Vagina (tissue), 2 donors: ENCODE measurements around the gene SMIM23. TPM values are rescaled to one million over a fixed set of nuclear protein-coding genes. Genes with fewer than 3 reads are reported as not detected.

ENCODE experiments used
- DNase-seq, 2 donors: peaks; one replicate each; pipeline ENCODE4 v3.0.0-alpha.2; 2017; ENCODE audit errors: extremely low spot score in 2 of 2
- H3K27ac ChIP-seq: fragments of 200-600 bp; sonication (generic); one replicate; pipeline ENCODE4 v1.5.1; 2019
- H3K27me3 ChIP-seq: fragments of 200-600 bp; sonication (generic); one replicate; pipeline ENCODE4 v1.5.1; 2019
- H3K36me3 ChIP-seq, 2 donors: fragments of 200-600 bp; sonication (generic); one replicate each; pipeline ENCODE4 v1.5.1; 2017 to 2019
- H3K4me1 ChIP-seq: fragments of 200-600 bp; sonication (generic); one replicate; pipeline ENCODE4 v1.5.1; 2019
- H3K4me3 ChIP-seq, 2 donors: fragments of 200-600 bp; sonication (generic); 1 replicate in 1 of 2; 2 replicates in 1 of 2; pipeline ENCODE4 v1.5.1; 2016 to 2019
- H3K9me3 ChIP-seq: fragments of 200-600 bp; sonication (generic); one replicate; pipeline ENCODE4 v1.5.1; 2019
- CTCF ChIP-seq, 3 experiments: fragments of 450-650 bp in 2 of 3; fragments of 200-600 bp in 1 of 3; sonication (generic) in 1 of 3; IDR thresholded peaks; one replicate each; pipeline ENCODE4 v1.5.1; 2017 to 2019; ENCODE audit warnings: antibody characterized with exemption in 3 of 3, mild to moderate bottlenecking in 2 of 3, moderate library complexity in 2 of 3
- POLR2A ChIP-seq, 2 donors: fragments of 450-650 bp; IDR thresholded peaks; one replicate each; pipeline ENCODE4 v1.6.1; 2017; ENCODE audit warnings: antibody characterized with exemption in 2 of 2, mild to moderate bottlenecking in 2 of 2, moderate library complexity in 2 of 2
- POLR2AphosphoS5 ChIP-seq, 2 donors: sonication (generic); formaldehyde crosslinking; IDR thresholded peaks; one replicate each; pipeline ENCODE4 v1.9.0; 2017; ENCODE audit warnings: antibody characterized with exemption in 2 of 2, mild to moderate bottlenecking in 2 of 2, low read depth in 1 of 2; ENCODE audit not compliant: insufficient read depth in 1 of 2
- intact Hi-C: fragments of 100-400 bp; cut with DNase I; formaldehyde crosslinking; loops from one replicate; pipeline ENCODE4 v1.15.1; 2023
- total RNA-seq: library from RNA; depleted of rRNA; stranded (reverse); fragments of >200 nt; gene quantifications from one replicate; pipeline ENCODE4 v1.2.3, GENCODE V29; 2016

The SMIM23 gene
- total RNA-seq, 1 donor from 2014 or later = not detected

- H3K9me3 ChIP-seq = no peaks in the 10 kb centered on the region
- TF ChIP-seq CTCF (IDR thresholded peaks at IDR 0.05) (no peak), POLR2A (IDR thresholded peaks at IDR 0.05) (no peak), POLR2AphosphoS5 (IDR thresholded peaks at IDR 0.05; ENCODE audit: insufficient read depth in 1 of 2, low read depth in 1 of 2) (no peak)
- H3K36me3 ChIP-seq = no peaks in the 10 kb centered on the region
- no peaks in the 10 kb centered on the region for H3K27me3 ChIP-seq
- H3K27ac ChIP-seq = no peak overlapping the region
- intact Hi-C loops = no loop called here
- no peak for DNase-seq
- no peaks in the 10 kb centered on the region for H3K4me1 ChIP-seq
- no peak overlapping the region for H3K4me3 ChIP-seq
Measured at GRCh38 chr5:171796436-171796835, 10.8 kb downstream of the SMIM23 start.

GRCh38 chr5:171797543-171797942 lies 11.9 kb downstream of the SMIM23 start:
- TF ChIP-seq POLR2A (IDR thresholded peaks at IDR 0.05) = no peak
- TF ChIP-seq CTCF (IDR thresholded peaks at IDR 0.05) = no peak
- no peak for TF ChIP-seq POLR2AphosphoS5 (IDR thresholded peaks at IDR 0.05; ENCODE audit: insufficient read depth in 1 of 2, low read depth in 1 of 2)
- Histone ChIP-seq H3K4me1 (no peaks in the 10 kb centered on the region), H3K27ac (no peak overlapping the region), H3K4me3 (no peak overlapping the region), H3K9me3 (no peaks in the 10 kb centered on the region), H3K27me3 (no peaks in the 10 kb centered on the region), H3K36me3 (no peaks in the 10 kb centered on the region)
- DNase-seq = no peak
- intact Hi-C loops = no loop called here

DNA sequence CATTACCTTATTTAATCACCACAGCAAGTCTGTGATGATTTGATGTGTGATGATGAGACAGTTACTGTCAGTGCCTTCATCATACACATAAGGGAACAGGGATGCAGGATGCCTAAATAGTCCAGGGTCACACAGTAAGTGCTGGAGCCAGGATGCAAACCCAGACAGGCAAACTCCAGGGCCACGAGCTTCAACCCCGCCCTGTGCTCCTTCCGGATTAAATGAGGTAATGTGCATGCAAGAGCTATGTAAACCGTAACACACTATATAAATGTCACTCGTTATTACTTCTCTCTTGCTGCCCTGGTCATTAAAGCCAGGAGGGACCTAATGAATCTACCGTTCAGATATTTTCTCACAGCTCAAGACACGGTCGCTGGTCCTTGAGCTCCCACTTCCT lies 12.8 kb downstream of the SMIM23 start:
- Histone ChIP-seq H3K9me3 (no peaks in the 10 kb centered on the region), H3K4me1 (no peaks in the 10 kb centered on the region), H3K27me3 (no peaks in the 10 kb centered on the region), H3K27ac (no peak overlapping the region), H3K36me3 (no peaks in the 10 kb centered on the region), H3K4me3 (no peak overlapping the region)
- TF ChIP-seq POLR2AphosphoS5 (IDR thresholded peaks at IDR 0.05; ENCODE audit: insufficient read depth in 1 of 2, low read depth in 1 of 2) (no peak), CTCF (IDR thresholded peaks at IDR 0.05) (no peak), POLR2A (IDR thresholded peaks at IDR 0.05) (no peak)
- intact Hi-C loops = no loop called here
- DNase-seq = no peak

- H3K9me3 ChIP-seq = no peaks in the 10 kb centered on the region
- H3K36me3 ChIP-seq = no peaks in the 10 kb centered on the region
- no peaks in the 10 kb centered on the region for H3K4me1 ChIP-seq
- no peak overlapping the region for H3K27ac ChIP-seq
- no peaks in the 10 kb centered on the region for H3K27me3 ChIP-seq
- TF ChIP-seq POLR2A (IDR thresholded peaks at IDR 0.05) (no peak), POLR2AphosphoS5 (IDR thresholded peaks at IDR 0.05; ENCODE audit: insufficient read depth in 1 of 2, low read depth in 1 of 2) (no peak), CTCF (IDR thresholded peaks at IDR 0.05) (no peak)
- no peak for DNase-seq
- intact Hi-C loops = no loop called here
- H3K4me3 ChIP-seq = no peak overlapping the region
Measured at GRCh38 chr5:171801839-171802238, 16.2 kb downstream of the SMIM23 start.

DNA sequence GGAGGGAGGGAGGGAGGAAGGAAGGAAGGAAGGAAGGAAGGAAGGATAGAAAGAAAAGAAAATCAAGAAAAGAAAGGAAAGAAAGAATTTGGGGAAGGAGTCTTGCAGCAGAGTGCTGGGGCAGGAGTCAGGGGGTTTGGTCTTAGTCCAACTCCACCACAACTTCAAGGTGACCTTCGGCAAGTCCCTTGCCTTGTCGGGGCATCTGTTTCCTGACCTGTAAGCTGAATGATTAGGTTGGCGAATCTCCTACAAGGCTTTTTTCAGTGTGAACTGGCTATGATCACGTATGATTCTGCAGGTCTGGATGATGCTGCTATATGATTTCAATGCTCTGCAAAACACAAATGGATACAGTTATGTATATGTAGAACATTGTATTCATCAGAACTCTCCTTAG lies 20.1 kb downstream of the SMIM23 start:
- Histone ChIP-seq H3K36me3 (no peaks in the 10 kb centered on the region), H3K4me3 (no peak overlapping the region), H3K9me3 (no peaks in the 10 kb centered on the region), H3K27ac (no peak overlapping the region), H3K27me3 (no peaks in the 10 kb centered on the region), H3K4me1 (no peaks in the 10 kb centered on the region)
- TF ChIP-seq CTCF (IDR thresholded peaks at IDR 0.05) = no peak
- no peak for TF ChIP-seq POLR2AphosphoS5 (IDR thresholded peaks at IDR 0.05; ENCODE audit: insufficient read depth in 1 of 2, low read depth in 1 of 2)
- TF ChIP-seq POLR2A (IDR thresholded peaks at IDR 0.05) = no peak
- no peak for DNase-seq
- intact Hi-C loops = no loop called here
